Nephron progenitor cell (in vitro differentiated cells): ENCODE data around the gene UTY.

Source experiments
- DNase-seq: peaks from one replicate; pipeline ENCODE4 v3.0.0; 2021
- H3K27ac Mint-ChIP-seq: 2 replicates; pipeline ENCODE4 v1.8.0; 2021; ENCODE audit warnings: mild to moderate bottlenecking, moderate library complexity, mixed read lengths
- H3K27me3 Mint-ChIP-seq: 2 replicates; pipeline ENCODE4 v1.8.0; 2021; ENCODE audit warnings: mild to moderate bottlenecking, low read depth, mixed read lengths; ENCODE audit not compliant: poor library complexity
- H3K36me3 Mint-ChIP-seq: 2 replicates; pipeline ENCODE4 v1.8.0; 2021; ENCODE audit warnings: low read depth, mixed read lengths
- H3K4me1 Mint-ChIP-seq: 2 replicates; pipeline ENCODE4 v1.8.0; 2021; ENCODE audit warnings: mixed read lengths
- H3K4me3 Mint-ChIP-seq: 2 replicates; pipeline ENCODE4 v1.8.0; 2021; ENCODE audit warnings: mild to moderate bottlenecking, moderate library complexity, mixed read lengths
- H3K9me3 Mint-ChIP-seq: 2 replicates; pipeline ENCODE4 v1.8.0; 2021; ENCODE audit warnings: mild to moderate bottlenecking, moderate library complexity, mixed read lengths
- CTCF ChIP-seq: fragments of 200-600 bp; sonication (generic); IDR thresholded peaks from 2 replicates; pipeline ENCODE4 v1.5.0; 2021; ENCODE audit warnings: antibody characterized with exemption

Gene UTY

DNA sequence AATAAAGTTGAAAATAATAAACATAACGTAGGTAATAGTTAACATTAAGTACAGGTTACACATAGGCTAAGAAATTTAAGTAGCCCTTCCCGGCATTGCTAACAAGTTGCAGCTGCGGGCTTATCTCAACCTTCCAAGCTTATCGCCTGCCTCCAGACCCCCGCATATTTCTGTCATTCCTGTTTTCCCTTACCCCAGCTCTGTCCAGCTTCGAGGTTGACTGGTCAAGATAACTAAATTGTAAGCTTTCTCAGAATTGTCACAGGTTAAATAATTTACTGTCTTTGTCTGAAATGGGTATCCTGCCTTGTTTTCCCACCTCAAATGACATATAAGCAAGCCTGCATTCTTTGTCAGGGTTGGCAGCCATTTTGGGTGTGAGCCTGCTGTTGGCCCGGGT, 36.7 kb downstream of the UTY start:
- Mint-ChIP-seq H3K36me3 (no peaks in the 10 kb centered on the region), H3K4me3 (no peak overlapping the region), H3K27ac (no peak overlapping the region), H3K4me1 (no peaks in the 10 kb centered on the region), H3K9me3 (no peaks in the 10 kb centered on the region), H3K27me3 (no peaks in the 10 kb centered on the region)
- no peak for DNase-seq
- no peak for TF ChIP-seq CTCF

DNA sequence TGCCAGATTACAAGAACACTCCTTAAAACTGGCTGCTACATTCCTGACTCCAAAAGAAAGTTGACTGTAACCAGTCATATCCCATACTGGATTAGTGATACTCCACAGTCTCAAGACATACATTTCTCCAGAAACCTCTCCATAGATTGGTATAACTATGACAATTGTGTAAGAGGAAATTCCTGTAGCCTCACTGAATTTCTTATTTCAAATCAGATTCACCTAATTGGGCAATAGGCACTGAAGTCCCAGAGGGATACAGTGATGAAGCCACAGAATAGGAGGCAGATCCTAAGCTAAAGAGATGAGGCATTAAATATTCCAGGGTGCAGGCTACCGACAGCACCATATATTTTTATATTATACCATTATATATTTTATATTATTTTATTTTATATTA, 39.0 kb downstream of the UTY start:
- Mint-ChIP-seq H3K4me1 (no peaks in the 10 kb centered on the region), H3K9me3 (no peaks in the 10 kb centered on the region), H3K36me3 (no peaks in the 10 kb centered on the region), H3K27ac (no peak overlapping the region), H3K4me3 (no peak overlapping the region), H3K27me3 (no peaks in the 10 kb centered on the region)
- no peak for DNase-seq
- TF ChIP-seq CTCF = no peak

- DNase-seq = no peak
- Mint-ChIP-seq H3K36me3 (no peaks in the 10 kb centered on the region), H3K9me3 (no peaks in the 10 kb centered on the region), H3K4me3 (no peak overlapping the region), H3K27me3 (no peaks in the 10 kb centered on the region), H3K4me1 (no peaks in the 10 kb centered on the region), H3K27ac (no peak overlapping the region)
- no peak for TF ChIP-seq CTCF
These were observed 43.6 kb downstream of the UTY start for GRCh38 chrY:13435968-13436937.

DNA sequence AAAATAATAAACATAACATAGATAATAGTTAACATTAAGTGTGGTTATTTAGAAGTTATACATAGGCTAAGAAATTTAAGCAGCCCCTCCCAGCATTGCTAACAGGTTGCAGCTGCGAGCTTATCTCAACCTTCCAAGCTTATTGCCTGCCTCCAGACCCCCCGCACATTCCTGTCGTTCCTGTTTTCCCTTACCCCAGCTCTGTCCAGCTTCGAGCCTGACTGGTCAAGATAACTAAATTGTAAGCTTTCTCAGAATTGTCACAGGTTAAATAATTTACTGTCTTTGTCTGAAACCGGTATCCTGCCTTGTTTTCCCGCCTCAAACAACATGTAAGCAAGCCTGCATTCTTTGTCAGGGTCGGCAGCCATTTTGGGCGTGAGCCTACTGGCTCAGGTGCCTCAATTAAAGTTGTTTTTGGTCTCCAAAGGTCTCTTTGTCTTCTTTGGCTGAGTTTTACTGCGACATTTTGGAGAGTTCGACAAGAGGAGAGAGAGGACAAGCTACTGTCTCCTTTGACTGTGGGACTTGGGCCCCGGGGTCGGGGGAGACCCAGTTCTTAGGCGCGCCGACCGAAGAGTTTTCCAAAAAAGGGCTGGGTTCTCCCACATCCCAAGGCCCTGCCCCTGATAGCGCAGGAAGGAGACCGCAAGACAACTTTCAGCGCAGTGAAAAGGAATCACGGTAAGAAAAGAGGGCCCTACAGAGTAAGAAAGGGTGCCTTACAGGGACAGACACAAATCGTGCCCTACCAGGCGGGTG, 44.4 kb downstream of the UTY start:
- no peak for TF ChIP-seq CTCF
- no peak for DNase-seq
- no peaks in the 10 kb centered on the region for H3K36me3 Mint-ChIP-seq
- no peak overlapping the region for H3K27ac Mint-ChIP-seq
- H3K4me3 Mint-ChIP-seq = no peak overlapping the region
- H3K9me3 Mint-ChIP-seq = no peaks in the 10 kb centered on the region
- no peaks in the 10 kb centered on the region for H3K27me3 Mint-ChIP-seq
- H3K4me1 Mint-ChIP-seq = no peaks in the 10 kb centered on the region

DNA sequence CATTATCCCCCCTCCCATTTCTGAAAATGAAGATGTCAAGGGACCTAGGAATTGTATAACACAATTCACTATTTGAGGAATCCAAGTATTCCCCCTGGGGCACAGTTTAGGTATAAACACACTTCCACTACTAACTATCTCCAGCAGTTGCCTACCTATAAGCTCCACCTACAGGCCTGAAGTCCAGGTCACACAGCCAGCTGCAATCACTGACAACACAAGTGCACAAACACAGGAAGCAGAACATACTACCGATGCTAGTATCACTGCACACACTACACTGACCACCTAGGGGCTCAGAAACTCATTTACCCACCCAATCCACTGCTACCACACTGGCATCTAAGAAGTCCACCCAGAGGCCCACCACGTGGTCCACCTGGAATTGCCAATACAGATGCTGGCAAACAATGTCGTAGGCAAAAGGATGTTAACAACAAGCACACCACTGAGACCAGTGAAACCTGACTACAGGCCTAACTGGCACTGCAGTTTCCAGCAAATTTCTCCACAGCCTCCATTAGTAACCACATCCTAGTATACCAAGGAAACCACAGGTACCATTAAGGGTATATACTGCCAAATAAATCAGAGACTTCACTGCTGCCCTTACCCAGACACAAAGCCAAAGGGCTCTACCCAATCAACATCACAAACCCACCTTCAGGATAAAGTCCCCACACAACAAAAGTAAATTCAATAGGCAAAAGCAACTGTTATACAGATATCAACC, 47.4 kb downstream of the UTY start:
- Mint-ChIP-seq H3K9me3 (no peaks in the 10 kb centered on the region), H3K27me3 (no peaks in the 10 kb centered on the region), H3K36me3 (no peaks in the 10 kb centered on the region), H3K4me1 (no peaks in the 10 kb centered on the region), H3K27ac (no peak overlapping the region), H3K4me3 (no peak overlapping the region)
- no peak for TF ChIP-seq CTCF
- DNase-seq = no peak
